ENCODE results near the gene SPDYE2.
"Not testable (repeated sequence)": the region's sequence is repeated elsewhere in the genome, so short reads cannot be mapped to it uniquely, and the experiment has no call there.

- not testable (repeated sequence) for TF ChIP-seq YY1 (IDR thresholded peaks at IDR 0.05; ENCODE audit: insufficient read depth, insufficient read length); SUZ12 (IDR thresholded peaks at IDR 0.05; ENCODE audit: extremely low read depth, insufficient read depth, insufficient read length)
These were observed 35.1 kb upstream of the SPDYE2 start for GRCh38 chr7:102515889-102516288.
